ENCODE data around the gene IARS2. TPM values are rescaled to one million over a fixed set of nuclear protein-coding genes. Genes with fewer than 3 reads are reported as not detected.
"Not testable (repeated sequence)": the region's sequence is repeated elsewhere in the genome, so short reads cannot be mapped to it uniquely, and the experiment has no call there.

Gene IARS2
- total RNA-seq, 2 donors from 2014 or later: 44.2 to 71.3 TPM

GRCh38 chr1:220084460-220084859 lies 9.5 kb upstream of the IARS2 start:
- TF ChIP-seq, protein P1, sequence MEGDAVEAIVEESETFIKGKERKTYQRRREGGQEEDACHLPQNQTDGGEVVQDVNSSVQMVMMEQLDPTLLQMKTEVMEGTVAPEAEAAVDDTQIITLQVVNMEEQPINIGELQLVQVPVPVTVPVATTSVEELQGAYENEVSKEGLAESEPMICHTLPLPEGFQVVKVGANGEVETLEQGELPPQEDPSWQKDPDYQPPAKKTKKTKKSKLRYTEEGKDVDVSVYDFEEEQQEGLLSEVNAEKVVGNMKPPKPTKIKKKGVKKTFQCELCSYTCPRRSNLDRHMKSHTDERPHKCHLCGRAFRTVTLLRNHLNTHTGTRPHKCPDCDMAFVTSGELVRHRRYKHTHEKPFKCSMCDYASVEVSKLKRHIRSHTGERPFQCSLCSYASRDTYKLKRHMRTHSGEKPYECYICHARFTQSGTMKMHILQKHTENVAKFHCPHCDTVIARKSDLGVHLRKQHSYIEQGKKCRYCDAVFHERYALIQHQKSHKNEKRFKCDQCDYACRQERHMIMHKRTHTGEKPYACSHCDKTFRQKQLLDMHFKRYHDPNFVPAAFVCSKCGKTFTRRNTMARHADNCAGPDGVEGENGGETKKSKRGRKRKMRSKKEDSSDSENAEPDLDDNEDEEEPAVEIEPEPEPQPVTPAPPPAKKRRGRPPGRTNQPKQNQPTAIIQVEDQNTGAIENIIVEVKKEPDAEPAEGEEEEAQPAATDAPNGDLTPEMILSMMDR (IDR thresholded peaks at IDR 0.05): no peak
- H3K27me3 ChIP-seq: no peaks in the 10 kb centered on the region
- no peak for DNase-seq (ENCODE audit: low spot score)
- H3K9me3 ChIP-seq: no peaks in the 10 kb centered on the region
- H3K4me1 ChIP-seq: no peaks in the 10 kb centered on the region
- no peak overlapping the region for H3K4me3 ChIP-seq
- H3K36me3 ChIP-seq: peaks cover 1% of the 10 kb centered on the region
- no peak overlapping the region for H3K27ac ChIP-seq

DNA sequence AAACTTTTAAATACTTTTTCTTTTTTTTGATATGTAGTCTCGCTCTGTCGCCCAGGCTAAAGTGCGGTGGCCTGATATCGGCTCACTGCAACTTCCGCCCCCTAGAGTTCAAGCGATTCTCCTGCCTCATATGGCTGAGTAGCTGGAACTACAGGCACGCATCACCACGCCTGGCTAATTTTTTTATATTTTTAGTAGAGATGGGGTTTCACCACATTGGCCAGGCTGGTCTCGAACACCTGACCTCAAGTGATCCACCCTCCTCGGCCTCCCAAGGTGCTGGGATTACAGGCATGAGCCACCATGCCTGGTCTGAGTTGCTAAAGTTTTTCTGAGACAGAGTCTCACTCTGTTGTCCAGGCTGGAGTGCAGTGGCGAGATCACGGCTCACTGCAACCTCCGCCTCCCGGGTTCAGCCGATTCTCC lies 7.7 kb upstream of the IARS2 start:
- not testable (repeated sequence) for H3K27ac ChIP-seq; H3K4me1 ChIP-seq; H3K36me3 ChIP-seq; H3K27me3 ChIP-seq; DNase-seq (ENCODE audit: low spot score); H3K9me3 ChIP-seq; H3K4me3 ChIP-seq

GRCh38 chr1:220089650-220090556 lies 4.0 kb upstream of the IARS2 start, which contains the start of gene BPNT1:
Gene BPNT1 (minus strand): TSS chr1:220089788. CDS start chr1:220079846, 9,942 bp downstream.
- TF ChIP-seq, protein P1 (IDR thresholded peaks at IDR 0.05): no peak
- Histone ChIP-seq H3K9me3 (no peaks in the 10 kb centered on the region), H3K36me3 (no peaks in the 10 kb centered on the region), H3K27me3 (no peaks in the 10 kb centered on the region), H3K4me3 (peak within 1 kb of the TSS; percentile 46 to 59), H3K27ac (peak within 1 kb of the TSS; percentile 34 to 58), H3K4me1 (peaks cover 0 to 11% of the 10 kb centered on the region in 2 donors)
- peak; percentile 93 for DNase-seq (ENCODE audit: low spot score)

DNA sequence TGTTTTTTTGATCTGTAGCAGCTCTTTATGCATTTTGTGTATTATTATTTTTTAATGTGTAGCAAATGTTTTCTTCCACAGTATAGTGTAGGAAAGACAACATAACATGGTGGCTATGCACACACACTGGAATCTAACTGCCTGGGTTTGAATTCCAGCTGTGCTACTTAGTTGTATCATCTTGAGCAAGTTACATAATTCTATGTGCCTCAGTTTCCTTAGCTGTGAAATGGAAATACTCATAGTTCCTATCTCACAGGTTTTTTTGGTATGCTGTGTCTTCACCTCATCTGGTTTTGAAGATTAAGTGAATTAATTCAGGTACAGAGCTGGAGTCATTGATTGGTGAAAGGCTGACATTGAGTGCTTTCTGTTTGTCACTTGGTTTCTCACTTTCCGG lies 1.2 kb upstream of the IARS2 start:
- H3K4me1 ChIP-seq: peaks cover 0 to 19% of the 10 kb centered on the region in 2 donors
- no peaks in the 10 kb centered on the region for H3K9me3 ChIP-seq
- no peak overlapping the region for H3K27ac ChIP-seq
- H3K36me3 ChIP-seq: peaks cover 10% of the 10 kb centered on the region
- no peaks in the 10 kb centered on the region for H3K27me3 ChIP-seq
- no peak for DNase-seq (ENCODE audit: low spot score)
- TF ChIP-seq, protein P1 (IDR thresholded peaks at IDR 0.05): no peak
- no peak overlapping the region for H3K4me3 ChIP-seq

GRCh38 chr1:220093361-220094015 lies 444 bp upstream of the IARS2 start:
- no peaks in the 10 kb centered on the region for H3K27me3 ChIP-seq
- H3K4me3 ChIP-seq: peak overlapping the region; percentile 83 to 96
- H3K27ac ChIP-seq: peak overlapping the region; percentile 84 to 89
- TF ChIP-seq, protein P1 (IDR thresholded peaks at IDR 0.05): no peak
- DNase-seq (ENCODE audit: low spot score): no peak
- H3K4me1 ChIP-seq: peaks cover 0 to 19% of the 10 kb centered on the region in 2 donors
- no peaks in the 10 kb centered on the region for H3K9me3 ChIP-seq
- H3K36me3 ChIP-seq: peaks cover 17% of the 10 kb centered on the region

- peaks cover 64% of the 10 kb centered on the region for H3K36me3 ChIP-seq
- no peak overlapping the region for H3K4me3 ChIP-seq
- TF ChIP-seq, protein P1 (IDR thresholded peaks at IDR 0.05): no peak
- H3K4me1 ChIP-seq: peaks cover 0 to 9% of the 10 kb centered on the region in 2 donors
- no peaks in the 10 kb centered on the region for H3K27me3 ChIP-seq
- H3K27ac ChIP-seq: no peak overlapping the region
- H3K9me3 ChIP-seq: no peaks in the 10 kb centered on the region
- DNase-seq (ENCODE audit: low spot score): no peak
Measured at GRCh38 chr1:220099826-220100225, 5.9 kb downstream of the IARS2 start.

- H3K27ac ChIP-seq; DNase-seq (ENCODE audit: low spot score); H3K4me3 ChIP-seq; H3K9me3 ChIP-seq; H3K4me1 ChIP-seq; H3K27me3 ChIP-seq: not testable (repeated sequence)
- peaks cover 58% of the 10 kb centered on the region for H3K36me3 ChIP-seq
Measured at GRCh38 chr1:220110473-220110872, 16.5 kb downstream of the IARS2 start.

DNA sequence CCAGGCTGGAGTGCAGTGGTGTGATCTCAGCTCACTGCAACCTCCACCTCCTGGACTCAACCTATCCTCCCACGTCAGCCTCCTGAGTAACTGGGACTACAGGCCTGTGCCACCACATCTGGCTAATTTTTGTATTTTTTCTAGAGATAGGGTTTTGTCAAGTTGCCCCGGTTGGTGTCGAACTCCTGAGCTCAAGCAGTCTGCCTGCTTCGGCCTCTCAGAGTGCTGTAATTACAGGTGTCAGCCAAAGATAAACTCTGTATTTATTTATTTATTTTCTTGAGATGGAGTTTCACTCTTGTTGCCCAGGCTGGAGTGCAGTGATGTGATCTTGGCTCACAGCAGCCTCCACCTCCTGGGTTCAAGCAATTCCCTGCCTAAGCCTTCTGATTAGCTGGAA lies 18.7 kb downstream of the IARS2 start:
- H3K4me1 ChIP-seq; H3K4me3 ChIP-seq; H3K9me3 ChIP-seq; DNase-seq (ENCODE audit: low spot score); H3K27me3 ChIP-seq; H3K27ac ChIP-seq: not testable (repeated sequence)
- peaks cover 51% of the 10 kb centered on the region for H3K36me3 ChIP-seq

Measured in right atrium auricular region (tissue), 2 donors.